Measurements from ENCODE around the gene HNRNPD.

The HNRNPD gene

GRCh38 chr4:82373816-82374625 lies at the start of gene HNRNPD (continued):
- TF ChIP-seq PRDM6 (tag by site-specific recombination; IDR thresholded peaks at IDR 0.05) (no peak), ZBTB10 (tag by site-specific recombination; IDR thresholded peaks at IDR 0.05) (peak; percentile 93), ZNF548 (tag by site-specific recombination; IDR thresholded peaks at IDR 0.05) (no peak), TCF7L2 (IDR thresholded peaks at IDR 0.05; ENCODE audit: borderline replicate concordance, low read depth, low read length) (no peak), ZNF37A (tag by site-specific recombination; IDR thresholded peaks at IDR 0.05) (no peak), ZNF701 (tag by site-specific recombination; IDR thresholded peaks at IDR 0.05) (no peak), ZNF121 (tag by site-specific recombination; IDR thresholded peaks at IDR 0.05) (peak; percentile 69; the same call in 1 of the 2 replicates), ZSCAN30 (tag by site-specific recombination; IDR thresholded peaks at IDR 0.05) (peak; percentile 93), ZNF2 (tag by site-specific recombination; IDR thresholded peaks at IDR 0.05) (peak; percentile 64), SETDB1 (IDR thresholded peaks at IDR 0.05; ENCODE audit: insufficient read length, low read length) (no peak), ZNF148 (tag by site-specific recombination; IDR thresholded peaks at IDR 0.05; ENCODE audit: borderline replicate concordance) (no peak), ZNF639 (tag by site-specific recombination; IDR thresholded peaks at IDR 0.05) (peak; percentile 85; the same call in 1 of the 2 replicates), ZNF626 (tag by site-specific recombination; IDR thresholded peaks at IDR 0.05) (no peak), HIC1 (tag by site-specific recombination; IDR thresholded peaks at IDR 0.05) (peak; percentile 84), ZNF670 (tag by site-specific recombination; IDR thresholded peaks at IDR 0.05; ENCODE audit: low read depth) (no peak), PRDM1 (tag by site-specific recombination; IDR thresholded peaks at IDR 0.05) (no peak), ZFP3 (tag by site-specific recombination; IDR thresholded peaks at IDR 0.05; ENCODE audit: low read depth) (no peak), ZBTB26 (tag by site-specific recombination; optimal IDR thresholded peaks at IDR 0.05) (peak; percentile 96), ZNF416 (tag by site-specific recombination; IDR thresholded peaks at IDR 0.05) (no peak), ZNF214 (tag by site-specific recombination; IDR thresholded peaks at IDR 0.05; ENCODE audit: borderline replicate concordance) (no peak), ZNF707 (tag by site-specific recombination; IDR thresholded peaks at IDR 0.05) (no peak), ZNF514 (tag by site-specific recombination; IDR thresholded peaks at IDR 0.05) (no peak), ZNF610 (tag by site-specific recombination; IDR thresholded peaks at IDR 0.05; ENCODE audit: borderline replicate concordance) (peak; percentile 84; the same call in 1 of the 2 replicates), IKZF3 (tag by site-specific recombination; IDR thresholded peaks at IDR 0.05) (peak; percentile 92), ZNF658 (tag by site-specific recombination; IDR thresholded peaks at IDR 0.05) (no peak), BCL11B (tag by site-specific recombination; IDR thresholded peaks at IDR 0.05; ENCODE audit: low read depth) (peak; percentile 62), OSR2 (tag by site-specific recombination; IDR thresholded peaks at IDR 0.05) (peak; percentile 99), ZNF350 (tag by site-specific recombination; IDR thresholded peaks at IDR 0.05) (no peak)
